MM.1S (cell line): ENCODE data around the gene TIPRL.

Experiments used
- DNase-seq: peaks from one replicate; pipeline ENCODE4 v3.0.0-alpha.2; 2015
- H2AFZ ChIP-seq: fragments of 300-600 bp; sonication (generic); 2 replicates; pipeline ENCODE4 v1.6.0; 2016; ENCODE audit warnings: antibody characterized with exemption, low read length
- H3F3A ChIP-seq: fragments of 300-600 bp; sonication (generic); 2 replicates; pipeline ENCODE4 v1.6.1; 2016; ENCODE audit warnings: mild to moderate bottlenecking, antibody characterized with exemption, low read length, moderate library complexity, mixed read lengths; ENCODE audit not compliant: insufficient read depth
- H3K27ac ChIP-seq: fragments of 300-600 bp; sonication (generic); 2 replicates; pipeline ENCODE4 v1.5.1; 2016; ENCODE audit warnings: mild to moderate bottlenecking, low read length
- H3K27me3 ChIP-seq: fragments of 300-600 bp; sonication (generic); replicated peaks from 2 replicates; pipeline ENCODE4 v1.6.0; 2016; ENCODE audit warnings: low read length; ENCODE audit not compliant: insufficient read depth
- H3K36me3 ChIP-seq: fragments of 300-600 bp; sonication (generic); replicated peaks from 2 replicates; pipeline ENCODE4 v1.6.1; 2016; ENCODE audit warnings: mild to moderate bottlenecking, low read length, mixed read lengths; ENCODE audit not compliant: insufficient read depth
- H3K4me1 ChIP-seq: fragments of 300-600 bp; sonication (generic); 2 replicates; pipeline ENCODE4 v1.6.1; 2016; ENCODE audit warnings: low read length, mixed read lengths
- H3K4me2 ChIP-seq: fragments of 300-600 bp; sonication (generic); 2 replicates; pipeline ENCODE4 v1.6.0; 2016; ENCODE audit warnings: low read depth, low read length
- H3K4me3 ChIP-seq: fragments of 300-600 bp; sonication (generic); 2 replicates; pipeline ENCODE4 v1.5.1; 2016; ENCODE audit warnings: low read length, mixed read lengths
- H3K79me2 ChIP-seq: fragments of 300-600 bp; sonication (generic); 2 replicates; pipeline ENCODE4 v1.6.1; 2016; ENCODE audit warnings: mixed run types, low read length, mixed read lengths
- H3K9ac ChIP-seq: fragments of 300-600 bp; sonication (generic); 2 replicates; pipeline ENCODE4 v1.6.1; 2016; ENCODE audit warnings: low read length, mixed read lengths
- H3K9me2 ChIP-seq: fragments of 300-600 bp; sonication (generic); replicated peaks from 2 replicates; pipeline ENCODE4 v1.6.1; 2016; ENCODE audit warnings: mild to moderate bottlenecking, low read length, mixed read lengths; ENCODE audit not compliant: insufficient read depth
- H3K9me3 ChIP-seq: fragments of 300-600 bp; sonication (generic); replicated peaks from 2 replicates; pipeline ENCODE4 v1.6.1; 2016; ENCODE audit warnings: mild to moderate bottlenecking, low read length, mixed read lengths; ENCODE audit not compliant: insufficient read depth
- H4K20me1 ChIP-seq: fragments of 300-600 bp; sonication (generic); 2 replicates; pipeline ENCODE4 v1.6.1; 2016; ENCODE audit warnings: mild to moderate bottlenecking, low read length, moderate library complexity, mixed read lengths; ENCODE audit not compliant: insufficient read depth
- EZH2 ChIP-seq: fragments of 300-600 bp; sonication (generic); optimal IDR thresholded peaks from 2 replicates; pipeline ENCODE3; 2017; ENCODE audit warnings: low read depth, mild to moderate bottlenecking, antibody characterized with exemption, low read length, mixed read lengths
- EZH2phosphoT487 ChIP-seq: fragments of 300-600 bp; sonication (generic); IDR thresholded peaks from 2 replicates; pipeline ENCODE4 v1.6.1; 2018; ENCODE audit warnings: antibody characterized with exemption, low read length
- TF ChIP-seq, protein P1 (sequence below): fragments of 300-600 bp; sonication (generic); IDR thresholded peaks from 2 replicates; pipeline ENCODE4 v1.5.1; 2016; ENCODE audit warnings: antibody characterized with exemption, low read length, mixed read lengths

TIPRL gene

GRCh38 chr1:168139070-168139469 is 39.7 kb upstream of the TIPRL start:
- no peak for TF ChIP-seq EZH2phosphoT487
- Histone ChIP-seq H3K36me3 (no peaks in the 10 kb centered on the region), H3K9me2 (no peaks in the 10 kb centered on the region), H3K79me2 (no peaks in the 10 kb centered on the region), H3K4me2 (no peak overlapping the region), H3K27me3 (peaks cover 23% of the 10 kb centered on the region), H3K4me3 (no peak overlapping the region), H4K20me1 (no peaks in the 10 kb centered on the region), H3K4me1 (no peaks in the 10 kb centered on the region; the same call in 1 of the 2 replicates), H2AFZ (no peak overlapping the region), H3K9ac (no peak overlapping the region), H3K9me3 (no peaks in the 10 kb centered on the region), H3F3A (peaks cover 4% of the 10 kb centered on the region; the same call in 1 of the 2 replicates), H3K27ac (no peak overlapping the region)
- DNase-seq: no peak

GRCh38 chr1:168141871-168142385 is 36.8 kb upstream of the TIPRL start:
- Histone ChIP-seq H3K4me2 (no peak overlapping the region), H3K9ac (no peak overlapping the region)

GRCh38 chr1:168145184-168146159 is 33.3 kb upstream of the TIPRL start:
- H3K4me2 ChIP-seq: 0 out of 2 replicates have a peak overlapping the region, but pooled peaks have one; percentile 4
- H2AFZ ChIP-seq: no peak overlapping the region
- no peak overlapping the region for H3K27ac ChIP-seq

More at GRCh38 chr1:168141871-168142385, 36.8 kb upstream of the TIPRL start:
- Histone ChIP-seq H3K27ac (no peak overlapping the region), H3K36me3 (no peaks in the 10 kb centered on the region), H2AFZ (no peak overlapping the region), H3K4me3 (no peak overlapping the region), H3K9me3 (no peaks in the 10 kb centered on the region), H3K4me1 (no peaks in the 10 kb centered on the region), H4K20me1 (no peaks in the 10 kb centered on the region), H3K79me2 (no peaks in the 10 kb centered on the region), H3K27me3 (peaks cover 10% of the 10 kb centered on the region), H3F3A (peaks cover 4% of the 10 kb centered on the region; the same call in 1 of the 2 replicates), H3K9me2 (no peaks in the 10 kb centered on the region)
- no peak for DNase-seq
- no peak for TF ChIP-seq EZH2phosphoT487
- no peak for TF ChIP-seq EZH2

GRCh38 chr1:168146160-168146539 is 32.6 kb upstream of the TIPRL start:
- H4K20me1 ChIP-seq: no peaks in the 10 kb centered on the region
- no peak overlapping the region for H3K4me3 ChIP-seq
- no peak overlapping the region for H3K4me2 ChIP-seq
- no peaks in the 10 kb centered on the region for H3K9me3 ChIP-seq
- H3K4me1 ChIP-seq: 0 out of 2 replicates have a peak, but pooled peaks cover 5% of the 10 kb centered on the region
- H3F3A ChIP-seq: peaks cover 5% of the 10 kb centered on the region; the same call in 1 of the 2 replicates
- H3K27ac ChIP-seq: no peak overlapping the region
- H3K9ac ChIP-seq: no peak overlapping the region
- DNase-seq: no peak
- no peaks in the 10 kb centered on the region for H3K36me3 ChIP-seq
- H3K9me2 ChIP-seq: no peaks in the 10 kb centered on the region
- TF ChIP-seq EZH2: no peak
- no peaks in the 10 kb centered on the region for H3K79me2 ChIP-seq
- no peak overlapping the region for H2AFZ ChIP-seq
- no peaks in the 10 kb centered on the region for H3K27me3 ChIP-seq

More at GRCh38 chr1:168145184-168146159, 33.3 kb upstream of the TIPRL start:
- Histone ChIP-seq H3K4me3 (no peak overlapping the region), H3K9me3 (no peaks in the 10 kb centered on the region), H3K9me2 (no peaks in the 10 kb centered on the region), H3F3A (peaks cover 5% of the 10 kb centered on the region; the same call in 1 of the 2 replicates), H4K20me1 (no peaks in the 10 kb centered on the region), H3K9ac (no peak overlapping the region), H3K79me2 (no peaks in the 10 kb centered on the region), H3K36me3 (no peaks in the 10 kb centered on the region), H3K4me1 (0 out of 2 replicates have a peak, but pooled peaks cover 5% of the 10 kb centered on the region), H3K27me3 (no peaks in the 10 kb centered on the region)
- TF ChIP-seq, protein P1, sequence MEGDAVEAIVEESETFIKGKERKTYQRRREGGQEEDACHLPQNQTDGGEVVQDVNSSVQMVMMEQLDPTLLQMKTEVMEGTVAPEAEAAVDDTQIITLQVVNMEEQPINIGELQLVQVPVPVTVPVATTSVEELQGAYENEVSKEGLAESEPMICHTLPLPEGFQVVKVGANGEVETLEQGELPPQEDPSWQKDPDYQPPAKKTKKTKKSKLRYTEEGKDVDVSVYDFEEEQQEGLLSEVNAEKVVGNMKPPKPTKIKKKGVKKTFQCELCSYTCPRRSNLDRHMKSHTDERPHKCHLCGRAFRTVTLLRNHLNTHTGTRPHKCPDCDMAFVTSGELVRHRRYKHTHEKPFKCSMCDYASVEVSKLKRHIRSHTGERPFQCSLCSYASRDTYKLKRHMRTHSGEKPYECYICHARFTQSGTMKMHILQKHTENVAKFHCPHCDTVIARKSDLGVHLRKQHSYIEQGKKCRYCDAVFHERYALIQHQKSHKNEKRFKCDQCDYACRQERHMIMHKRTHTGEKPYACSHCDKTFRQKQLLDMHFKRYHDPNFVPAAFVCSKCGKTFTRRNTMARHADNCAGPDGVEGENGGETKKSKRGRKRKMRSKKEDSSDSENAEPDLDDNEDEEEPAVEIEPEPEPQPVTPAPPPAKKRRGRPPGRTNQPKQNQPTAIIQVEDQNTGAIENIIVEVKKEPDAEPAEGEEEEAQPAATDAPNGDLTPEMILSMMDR: peak; percentile 99
- no peak for TF ChIP-seq EZH2
- DNase-seq: peak; percentile 90
